Transverse colon (tissue), 4 donors: ENCODE data around the gene PHLDB2.

Source experiments
- CTCF ChIP-seq, 5 experiments: fragments of 200-600 bp in 3 of 5; fragments of 450-650 bp in 2 of 5; sonication (generic) in 3 of 5; IDR thresholded peaks; 1 replicate in 2 of 5; 2 replicates in 3 of 5; pipeline ENCODE4 v1.5.1; 2016 to 2017; ENCODE audit warnings: antibody characterized with exemption in 5 of 5, inconsistent platforms in 3 of 5, mild to moderate bottlenecking in 2 of 5, moderate library complexity in 1 of 5
- POLR2AphosphoS5 ChIP-seq, 3 donors: sonication (generic); formaldehyde crosslinking; IDR thresholded peaks; one replicate each; pipeline ENCODE4 v1.6.1; 2016; ENCODE audit warnings: antibody characterized with exemption in 3 of 3

GRCh38 chr3:111872979-111873378 is 13.9 kb downstream of the PHLDB2 start:
- TF ChIP-seq CTCF (IDR thresholded peaks at IDR 0.05) (no peak), POLR2AphosphoS5 (IDR thresholded peaks at IDR 0.05) (no peak)
